ENCODE data around the gene NTSR1.

NTSR1 gene

DNA sequence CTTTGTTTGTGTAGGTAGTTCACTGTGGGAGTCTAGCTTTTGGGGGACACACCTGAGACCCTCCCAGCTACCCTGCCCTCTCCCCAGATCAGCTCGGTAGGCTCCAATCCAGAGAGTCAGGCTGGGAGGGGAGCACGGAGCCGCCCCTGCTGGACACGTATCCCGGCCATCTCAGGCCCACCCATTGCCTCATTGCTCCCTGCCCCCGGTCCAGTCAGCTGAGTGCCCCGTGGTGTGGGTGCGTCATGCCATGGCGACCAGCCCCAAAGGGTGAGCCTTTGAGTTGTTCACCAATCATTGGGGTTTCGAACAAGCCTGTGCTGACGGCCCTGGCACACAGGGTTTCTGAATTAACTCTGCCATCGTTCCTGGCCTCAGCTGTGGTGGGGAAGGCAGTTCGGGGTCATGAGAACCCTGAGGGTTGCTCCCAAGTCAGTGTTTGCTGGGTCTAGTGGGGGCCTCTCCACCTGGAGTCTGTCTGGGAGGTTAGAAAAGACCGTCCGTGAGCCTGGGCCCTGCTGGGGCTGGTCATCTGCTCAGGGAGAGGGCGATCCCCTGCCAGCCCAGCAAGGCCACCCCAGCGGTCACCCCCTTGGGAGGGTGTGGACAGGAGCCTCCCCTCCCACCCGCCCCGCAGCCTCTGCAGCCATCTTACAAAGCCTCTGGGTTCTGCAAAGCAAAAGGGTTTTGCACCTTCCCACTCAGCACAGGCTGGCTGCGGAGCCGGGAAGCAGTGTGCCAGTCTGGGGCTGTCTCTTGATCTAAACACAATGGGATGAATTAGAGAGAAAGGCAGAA lies 34.5 kb downstream of the NTSR1 start:
- TF ChIP-seq, protein P1, sequence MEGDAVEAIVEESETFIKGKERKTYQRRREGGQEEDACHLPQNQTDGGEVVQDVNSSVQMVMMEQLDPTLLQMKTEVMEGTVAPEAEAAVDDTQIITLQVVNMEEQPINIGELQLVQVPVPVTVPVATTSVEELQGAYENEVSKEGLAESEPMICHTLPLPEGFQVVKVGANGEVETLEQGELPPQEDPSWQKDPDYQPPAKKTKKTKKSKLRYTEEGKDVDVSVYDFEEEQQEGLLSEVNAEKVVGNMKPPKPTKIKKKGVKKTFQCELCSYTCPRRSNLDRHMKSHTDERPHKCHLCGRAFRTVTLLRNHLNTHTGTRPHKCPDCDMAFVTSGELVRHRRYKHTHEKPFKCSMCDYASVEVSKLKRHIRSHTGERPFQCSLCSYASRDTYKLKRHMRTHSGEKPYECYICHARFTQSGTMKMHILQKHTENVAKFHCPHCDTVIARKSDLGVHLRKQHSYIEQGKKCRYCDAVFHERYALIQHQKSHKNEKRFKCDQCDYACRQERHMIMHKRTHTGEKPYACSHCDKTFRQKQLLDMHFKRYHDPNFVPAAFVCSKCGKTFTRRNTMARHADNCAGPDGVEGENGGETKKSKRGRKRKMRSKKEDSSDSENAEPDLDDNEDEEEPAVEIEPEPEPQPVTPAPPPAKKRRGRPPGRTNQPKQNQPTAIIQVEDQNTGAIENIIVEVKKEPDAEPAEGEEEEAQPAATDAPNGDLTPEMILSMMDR (conservative IDR thresholded peaks at IDR 0.05): no peak
- TF ChIP-seq ZFX (IDR thresholded peaks at IDR 0.05): no peak
- no peak overlapping the region for H3K27ac ChIP-seq

DNA sequence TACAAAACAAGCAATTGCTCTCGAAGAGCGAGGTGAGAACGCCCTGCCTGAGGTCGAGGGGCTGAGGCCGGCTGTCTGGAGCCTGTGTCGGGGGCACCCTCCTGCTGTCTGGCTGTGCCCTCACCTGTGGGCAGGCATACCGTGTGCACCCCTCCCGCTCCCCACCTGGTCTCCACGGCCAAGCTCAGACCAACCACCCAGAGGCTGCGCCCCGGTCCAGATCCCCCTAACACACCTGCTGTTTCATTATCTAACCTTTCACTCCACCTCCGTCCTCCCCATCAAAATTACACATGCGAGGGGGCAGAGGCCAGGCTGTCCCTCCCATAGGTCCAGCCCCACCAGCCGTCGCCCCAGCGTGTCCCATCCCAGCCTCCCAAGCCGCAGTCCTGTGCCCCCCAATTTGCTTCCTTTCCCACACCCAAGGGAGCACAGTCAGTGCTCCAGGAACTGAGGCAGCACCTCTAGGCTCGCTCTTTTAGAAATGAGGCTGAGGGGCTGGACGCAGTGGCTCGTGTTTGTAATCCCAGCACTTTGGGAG lies 35.2 kb downstream of the NTSR1 start:
- H3K27ac ChIP-seq: no peak overlapping the region
- TF ChIP-seq ZFX (IDR thresholded peaks at IDR 0.05): no peak
- TF ChIP-seq, protein P1 (conservative IDR thresholded peaks at IDR 0.05): no peak

DNA sequence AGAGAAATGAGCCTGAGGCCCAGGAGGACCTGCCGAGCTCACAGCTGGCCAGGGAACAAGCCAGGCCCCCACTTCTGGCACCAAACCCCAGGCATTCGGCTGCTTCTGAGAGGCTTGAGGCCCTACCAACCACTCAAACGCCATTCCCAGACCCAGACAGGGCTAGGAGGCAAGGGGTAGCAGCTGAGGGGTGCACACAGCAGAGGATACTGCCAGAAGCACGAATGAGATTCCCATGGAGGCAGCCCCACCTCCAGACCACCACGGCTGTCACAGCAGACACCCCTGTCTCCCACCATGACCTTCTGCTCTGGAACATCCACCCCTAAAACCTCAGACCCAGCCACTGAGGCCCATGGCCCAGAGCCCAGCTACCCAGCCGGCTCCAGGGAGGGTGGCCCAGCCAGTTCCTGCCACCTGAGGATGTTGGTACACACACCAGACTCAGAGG lies 36.1 kb downstream of the NTSR1 start:
- H3K27ac ChIP-seq: no peak overlapping the region
- no peak for TF ChIP-seq ZFX (IDR thresholded peaks at IDR 0.05)
- TF ChIP-seq, protein P1 (conservative IDR thresholded peaks at IDR 0.05): no peak

DNA sequence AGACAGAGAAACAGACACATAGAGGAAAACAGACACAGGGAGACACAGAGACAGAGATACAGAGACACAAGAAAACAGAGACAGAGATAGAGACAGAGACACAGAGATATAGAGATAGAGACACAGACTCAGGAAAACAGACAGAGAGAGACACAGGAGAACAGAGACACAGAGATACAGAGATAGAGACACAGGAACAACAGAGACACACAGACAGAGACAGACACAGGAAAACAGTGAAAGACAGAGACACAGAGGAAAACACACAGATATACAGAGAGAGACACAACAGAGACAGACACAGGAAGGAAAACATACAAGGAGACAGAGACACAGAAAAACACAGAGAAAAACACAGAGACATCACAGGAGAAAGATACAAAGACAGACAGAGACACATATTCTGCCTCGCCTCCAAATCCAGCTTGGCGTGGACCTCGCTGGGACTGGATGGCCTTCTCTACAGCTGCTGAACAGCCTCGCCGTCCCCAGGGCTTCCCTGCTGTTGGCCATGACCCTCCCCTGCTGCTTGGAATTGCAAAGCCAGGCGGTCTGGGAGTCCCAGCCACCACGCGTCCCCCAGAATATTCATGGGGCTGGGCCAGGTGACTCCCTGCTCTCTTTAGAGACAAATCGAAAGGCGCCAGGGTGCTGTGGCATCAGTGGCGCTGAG lies 36.8 kb downstream of the NTSR1 start:
- H3K27ac ChIP-seq: no peak overlapping the region
- TF ChIP-seq ZFX (IDR thresholded peaks at IDR 0.05): no peak
- TF ChIP-seq, protein P1 (conservative IDR thresholded peaks at IDR 0.05): no peak

DNA sequence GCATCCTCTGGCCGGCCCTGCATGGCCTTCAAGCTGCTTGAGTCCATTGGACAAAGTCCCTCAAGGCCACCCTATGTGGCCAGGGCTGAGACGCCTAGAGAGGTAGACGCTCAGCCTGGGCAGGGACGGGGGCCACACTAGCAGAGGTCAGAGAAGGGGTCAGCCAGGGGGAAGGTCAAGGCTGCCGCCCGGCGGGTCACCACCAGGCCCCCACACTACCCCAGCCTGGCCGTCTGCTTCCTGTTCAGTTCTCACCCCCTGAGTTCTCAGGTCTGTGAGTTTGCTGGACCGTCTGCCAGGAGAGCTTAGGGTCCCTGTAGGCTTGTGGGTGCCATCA lies 37.3 kb downstream of the NTSR1 start:
- H3K27ac ChIP-seq: no peak overlapping the region
- TF ChIP-seq ZFX (IDR thresholded peaks at IDR 0.05): no peak
- TF ChIP-seq, protein P1 (conservative IDR thresholded peaks at IDR 0.05): no peak

DNA sequence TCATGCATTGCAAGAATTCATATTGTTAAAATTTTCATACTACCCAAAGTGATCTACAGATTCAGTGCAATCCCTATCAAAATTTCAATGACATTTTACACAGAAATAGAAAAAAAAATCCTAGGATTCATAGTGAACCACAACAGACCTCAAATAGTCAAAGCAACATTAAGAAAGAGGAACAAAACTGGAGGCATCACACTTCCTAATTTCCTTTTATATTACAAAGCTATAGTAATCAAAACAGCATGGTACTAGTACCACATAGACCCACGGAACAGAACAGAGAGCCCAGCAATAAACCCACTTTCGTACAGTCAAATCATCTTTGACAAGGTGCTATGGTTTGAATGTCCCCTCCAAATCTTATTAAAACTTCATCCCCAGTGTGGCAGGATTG lies 39.7 kb downstream of the NTSR1 start:
- no peak for TF ChIP-seq ZFX (IDR thresholded peaks at IDR 0.05)
- TF ChIP-seq, protein P1 (conservative IDR thresholded peaks at IDR 0.05): no peak
- H3K27ac ChIP-seq: no peak overlapping the region

DNA sequence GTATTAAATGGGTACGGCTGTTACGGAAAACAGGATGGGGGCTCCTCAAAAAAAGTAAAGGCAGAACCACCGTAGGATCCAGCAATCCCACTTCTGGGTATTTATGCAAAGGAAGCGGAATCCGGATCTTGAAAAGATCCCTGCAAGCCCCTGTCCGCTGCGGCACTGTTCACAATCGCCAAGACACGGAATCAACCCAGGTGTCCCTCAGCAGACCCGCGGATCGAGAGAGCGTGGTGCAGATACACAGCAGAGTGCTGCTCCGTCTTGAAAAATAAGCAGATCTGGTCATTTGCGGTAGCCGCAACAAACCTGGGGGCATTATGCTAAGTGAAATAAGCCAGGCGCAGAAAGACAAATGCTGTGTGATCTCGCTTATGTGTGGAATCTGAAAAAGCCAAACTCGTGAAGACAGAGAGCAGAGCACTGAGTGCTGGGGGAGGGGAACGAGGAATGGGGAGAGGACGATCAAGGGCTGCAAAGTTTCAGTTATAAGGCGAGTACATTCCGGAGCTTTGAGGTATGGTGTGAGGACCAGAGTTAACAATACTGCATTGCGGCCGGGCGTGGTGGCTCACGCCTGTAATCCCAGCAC lies 41.3 kb downstream of the NTSR1 start:
- TF ChIP-seq ZFX (IDR thresholded peaks at IDR 0.05): no peak
- TF ChIP-seq, protein P1 (conservative IDR thresholded peaks at IDR 0.05): no peak

More for the DNA sequence above, 41.3 kb downstream of the NTSR1 start:
- H3K27ac ChIP-seq: no peak overlapping the region

Measured in C4-2B (cell line).